HEK293T (cell line): ENCODE measurements around the gene SMIM36.

Experiments
- CTCF ChIA-PET: fragments of 350-600 bp; formaldehyde crosslinking; extraction: SDS; loops from one replicate; lab custom pipeline; 2021; ENCODE audit warnings: antibody characterized with exemption, inconsistent platforms; lab: Yijun Ruan, JAX
- POLR2A ChIA-PET: fragments of 350-600 bp; formaldehyde crosslinking; extraction: SDS; loops from one replicate; lab custom pipeline; 2020; ENCODE audit warnings: antibody characterized with exemption, inconsistent platforms; lab: Yijun Ruan, JAX
- DNase-seq: peaks from one replicate; pipeline ENCODE4 v3.0.0; 2012; ENCODE audit warnings: mixed read lengths; ENCODE audit errors: extremely low spot score
- ARNT ChIP-seq: fragments of 450-650 bp; IDR thresholded peaks from 2 replicates; pipeline ENCODE4 v1.6.1; 2017; ENCODE audit warnings: mild to moderate bottlenecking
- BHLHE40 ChIP-seq: fragments of 450-650 bp; IDR thresholded peaks from 2 replicates; pipeline ENCODE4 v1.6.1; 2016; ENCODE audit warnings: mild to moderate bottlenecking, moderate library complexity, borderline replicate concordance
- CTBP1 ChIP-seq: fragments of 450-650 bp; IDR thresholded peaks from 2 replicates; pipeline ENCODE4 v1.6.1; 2016; ENCODE audit warnings: borderline replicate concordance
- ELF4 ChIP-seq: fragments of 450-650 bp; IDR thresholded peaks from 2 replicates; pipeline ENCODE4 v1.6.1; 2017; ENCODE audit warnings: antibody characterized with exemption
- FOXA1 ChIP-seq: fragments of 450-650 bp; IDR thresholded peaks from 2 replicates; pipeline ENCODE4 v1.6.1; 2016; ENCODE audit warnings: mild to moderate bottlenecking
- FOXK2 ChIP-seq: fragments of 450-650 bp; IDR thresholded peaks from 2 replicates; pipeline ENCODE4 v1.6.1; 2016; ENCODE audit warnings: mild to moderate bottlenecking
- FOXM1 ChIP-seq: fragments of 450-650 bp; IDR thresholded peaks from 2 replicates; pipeline ENCODE4 v1.6.1; 2017; ENCODE audit warnings: mild to moderate bottlenecking, borderline replicate concordance
- HDGF ChIP-seq: fragments of 450-650 bp; IDR thresholded peaks from 2 replicates; pipeline ENCODE4 v1.6.1; 2017; ENCODE audit warnings: antibody characterized with exemption, borderline replicate concordance
- L3MBTL2 ChIP-seq: fragments of 450-650 bp; conservative IDR thresholded peaks from 2 replicates; pipeline ENCODE4 v1.6.1; 2016; ENCODE audit warnings: mild to moderate bottlenecking
- LEF1 ChIP-seq: fragments of 450-650 bp; IDR thresholded peaks from 2 replicates; pipeline ENCODE4 v1.6.1; 2017; ENCODE audit warnings: mild to moderate bottlenecking, borderline replicate concordance
- NFRKB ChIP-seq: fragments of 450-650 bp; IDR thresholded peaks from 2 replicates; pipeline ENCODE4 v1.6.1; 2016; ENCODE audit warnings: mild to moderate bottlenecking, moderate library complexity
- SP1 ChIP-seq: fragments of 450-650 bp; IDR thresholded peaks from 2 replicates; pipeline ENCODE4 v1.6.1; 2017
- SUZ12 ChIP-seq: fragments of 450-650 bp; IDR thresholded peaks from 2 replicates; pipeline ENCODE4 v1.6.1; 2016; ENCODE audit warnings: mild to moderate bottlenecking
- TARDBP ChIP-seq: fragments of 450-650 bp; IDR thresholded peaks from 2 replicates; pipeline ENCODE4 v1.6.1; 2016
- ZNF384 ChIP-seq: fragments of 450-650 bp; IDR thresholded peaks from 2 replicates; pipeline ENCODE4 v1.6.1; 2016
- TF ChIP-seq, protein P1 (sequence below): fragments of 450-650 bp; IDR thresholded peaks from 2 replicates; pipeline ENCODE4 v1.6.1; 2016

SMIM36 gene

DNA sequence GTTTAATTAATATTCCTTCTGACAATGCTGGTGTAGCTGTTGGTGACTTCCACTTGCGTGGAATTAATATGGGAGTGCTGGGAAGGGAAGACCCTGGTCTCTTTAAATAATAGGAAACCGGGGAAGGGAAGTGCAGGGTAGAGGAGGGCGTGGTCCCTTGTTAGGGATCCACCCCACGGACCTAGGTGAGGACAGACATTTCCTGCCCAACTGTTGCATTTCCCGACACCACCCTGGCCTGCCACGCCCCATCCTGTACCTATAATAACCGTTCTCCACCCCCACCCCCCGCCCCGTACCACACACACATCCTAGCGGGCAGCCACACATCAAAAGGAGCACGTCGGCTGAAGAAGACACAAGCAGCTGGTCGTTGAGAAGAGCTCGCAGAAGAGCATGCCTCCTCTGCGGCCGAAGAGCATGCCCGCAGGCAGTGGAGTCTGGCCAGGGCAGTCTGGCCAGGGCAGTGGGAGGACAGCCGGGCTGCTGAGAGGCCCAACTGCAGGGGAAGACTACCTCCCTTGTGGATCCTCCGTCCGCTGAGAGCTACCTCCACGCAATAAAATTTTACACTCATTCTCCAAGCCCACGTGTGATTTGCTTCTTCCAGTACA lies 52.9 kb downstream of the SMIM36 start:
- TF ChIP-seq HDGF = no peak
- TF ChIP-seq FOXA1 = no peak
- no peak for TF ChIP-seq FOXK2
- no peak for TF ChIP-seq ZNF384
- no peak for TF ChIP-seq TARDBP
- ChIA-PET CTCF (no interaction called here), POLR2A (interaction anchor here (0.6 kb wide), 1 partner anchor 48 kb away, joined by 3 read pairs; no protein-coding TSS in a partner anchor)
- no peak for DNase-seq

DNA sequence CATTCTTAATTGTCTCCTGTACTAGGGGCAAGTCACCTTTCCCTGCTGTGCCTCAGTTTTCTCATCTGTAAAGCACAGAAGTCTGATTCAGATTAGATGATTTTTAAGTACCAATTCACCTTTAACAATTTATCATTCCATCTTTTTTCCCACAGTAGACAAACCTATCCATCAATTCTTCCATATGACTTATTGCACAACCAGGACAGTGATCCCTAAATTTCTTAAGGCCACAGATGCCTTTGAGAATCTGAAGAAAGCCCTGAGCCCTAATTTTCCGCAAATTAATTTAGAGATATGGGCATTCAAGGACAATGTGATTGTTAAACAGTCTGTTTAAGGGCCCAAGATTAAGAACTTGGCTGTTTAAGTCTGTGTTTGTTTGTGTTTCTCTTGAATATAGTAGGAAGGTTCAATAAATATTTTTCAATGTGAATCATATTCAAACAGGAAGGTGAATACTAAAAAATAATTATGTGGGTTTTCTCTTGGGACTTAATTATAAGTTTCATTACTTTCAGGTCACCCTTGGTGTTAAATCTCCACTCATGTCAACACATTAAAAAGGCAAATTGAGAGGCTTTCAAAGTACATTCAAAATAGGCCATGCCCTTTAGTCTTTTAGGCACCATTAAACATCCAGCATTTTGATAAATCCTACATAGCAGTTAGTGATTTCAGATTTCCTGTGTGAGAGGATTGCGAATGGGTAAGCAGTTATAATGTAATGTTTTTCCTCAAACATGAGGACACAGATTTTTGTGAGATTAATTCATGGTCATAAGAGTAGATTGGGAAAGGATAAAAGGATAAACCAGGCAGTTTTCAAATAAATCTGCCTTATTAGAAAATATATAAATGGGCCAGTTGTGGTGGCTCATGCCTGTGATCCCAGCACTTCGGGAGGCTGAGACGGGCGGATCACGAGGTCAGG lies 54.7 kb downstream of the SMIM36 start:
- ChIA-PET CTCF (no interaction called here), POLR2A (no interaction called here)

DNA sequence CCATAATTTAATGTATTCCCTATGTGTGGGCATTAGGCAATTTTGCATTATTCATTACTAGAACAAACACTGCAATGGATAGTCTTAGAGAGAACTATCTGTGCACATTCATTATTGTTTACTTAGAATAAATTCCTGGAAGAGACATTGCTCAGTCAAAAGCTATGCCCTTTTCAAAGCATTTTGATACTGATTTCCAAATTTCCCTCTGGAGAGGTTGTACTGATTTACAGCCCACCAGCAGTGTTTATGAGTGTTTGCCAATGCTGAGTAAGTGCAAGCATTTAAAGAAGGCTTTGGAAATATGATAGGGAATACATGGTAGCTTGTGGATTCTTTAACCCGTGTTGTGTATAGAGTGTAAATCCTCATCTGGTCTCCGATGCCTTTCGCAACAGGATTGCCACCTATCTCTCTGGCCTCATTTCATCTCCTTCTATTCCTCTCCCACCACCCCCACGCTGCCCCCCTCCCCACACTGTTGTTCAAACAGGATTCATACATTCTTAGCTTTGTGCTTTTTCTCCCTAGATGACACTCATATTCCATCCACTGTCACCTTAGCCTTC lies 56.3 kb downstream of the SMIM36 start:
- 0 out of 2 replicates have a peak, but pooled peaks have one; percentile 18 for TF ChIP-seq FOXK2
- no peak for TF ChIP-seq ELF4
- TF ChIP-seq TARDBP = no peak
- 0 out of 2 replicates have a peak, but pooled peaks have one; percentile 39 for TF ChIP-seq FOXA1
- no peak for TF ChIP-seq LEF1
- TF ChIP-seq L3MBTL2 = no peak
- no peak for TF ChIP-seq FOXM1
- TF ChIP-seq, protein P1, sequence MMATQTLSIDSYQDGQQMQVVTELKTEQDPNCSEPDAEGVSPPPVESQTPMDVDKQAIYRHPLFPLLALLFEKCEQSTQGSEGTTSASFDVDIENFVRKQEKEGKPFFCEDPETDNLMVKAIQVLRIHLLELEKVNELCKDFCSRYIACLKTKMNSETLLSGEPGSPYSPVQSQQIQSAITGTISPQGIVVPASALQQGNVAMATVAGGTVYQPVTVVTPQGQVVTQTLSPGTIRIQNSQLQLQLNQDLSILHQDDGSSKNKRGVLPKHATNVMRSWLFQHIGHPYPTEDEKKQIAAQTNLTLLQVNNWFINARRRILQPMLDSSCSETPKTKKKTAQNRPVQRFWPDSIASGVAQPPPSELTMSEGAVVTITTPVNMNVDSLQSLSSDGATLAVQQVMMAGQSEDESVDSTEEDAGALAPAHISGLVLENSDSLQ = peak; percentile 57; the same call in 1 of the 2 replicates
- TF ChIP-seq CTBP1 = peak; percentile 45; the same call in 1 of the 2 replicates
- no peak for TF ChIP-seq SP1
- TF ChIP-seq HDGF = no peak
- no peak for TF ChIP-seq ZNF384
- TF ChIP-seq ARNT = no peak
- POLR2A ChIA-PET = interaction anchor here (1.3 kb wide), 1 partner anchor 33 kb away, joined by 3 read pairs; the partner anchor contains the start of gene MMD
- CTCF ChIA-PET = no interaction called here
- DNase-seq = peak; percentile 24

More for the DNA sequence above, 54.7 kb downstream of the SMIM36 start:
- TF ChIP-seq SUZ12 (no peak), NFRKB (no peak), L3MBTL2 (no peak), CTBP1 (no peak), SP1 (no peak), FOXM1 (no peak), ELF4 (no peak), HDGF (no peak), BHLHE40 (no peak), FOXK2 (no peak), TARDBP (no peak), LEF1 (no peak), FOXA1 (no peak)
- TF ChIP-seq, protein P1 = no peak
- no peak for DNase-seq

DNA sequence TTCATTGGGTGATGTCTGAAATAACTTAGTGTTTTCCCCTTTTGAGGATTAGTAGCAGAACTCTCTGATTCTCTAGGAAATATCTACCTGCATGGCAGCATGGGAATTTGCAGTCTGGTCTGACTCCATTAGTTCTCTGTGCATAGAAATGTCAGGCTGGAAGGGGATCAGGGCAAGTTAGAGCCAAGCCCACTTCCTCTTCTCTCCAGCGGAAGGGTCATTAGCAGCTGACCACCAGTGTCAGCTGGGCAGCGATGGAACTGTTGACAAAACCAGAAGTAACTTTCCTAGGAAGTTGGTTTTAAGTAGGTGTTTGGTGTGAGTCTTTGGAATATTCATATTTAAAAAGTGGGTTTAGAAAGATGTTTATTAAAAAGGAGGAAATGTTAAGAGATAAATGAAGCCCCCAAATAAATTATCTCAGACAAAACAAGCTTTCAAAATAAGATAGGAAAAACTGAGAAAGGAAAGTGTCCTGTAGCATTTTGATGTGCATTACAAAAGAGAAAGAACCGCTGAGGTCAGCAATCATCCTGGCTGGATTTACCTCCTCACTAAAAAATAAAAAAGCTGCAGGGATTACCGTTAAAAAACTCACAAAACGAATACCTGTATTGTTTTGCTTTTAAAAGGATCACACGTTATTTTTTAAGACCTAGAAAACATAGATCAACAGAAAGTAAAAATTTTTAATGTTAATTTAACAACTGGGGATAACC lies 57.3 kb downstream of the SMIM36 start:
- ChIA-PET CTCF (no interaction called here), POLR2A (no interaction called here)
- no peak for TF ChIP-seq CTBP1
- DNase-seq = no peak

DNA sequence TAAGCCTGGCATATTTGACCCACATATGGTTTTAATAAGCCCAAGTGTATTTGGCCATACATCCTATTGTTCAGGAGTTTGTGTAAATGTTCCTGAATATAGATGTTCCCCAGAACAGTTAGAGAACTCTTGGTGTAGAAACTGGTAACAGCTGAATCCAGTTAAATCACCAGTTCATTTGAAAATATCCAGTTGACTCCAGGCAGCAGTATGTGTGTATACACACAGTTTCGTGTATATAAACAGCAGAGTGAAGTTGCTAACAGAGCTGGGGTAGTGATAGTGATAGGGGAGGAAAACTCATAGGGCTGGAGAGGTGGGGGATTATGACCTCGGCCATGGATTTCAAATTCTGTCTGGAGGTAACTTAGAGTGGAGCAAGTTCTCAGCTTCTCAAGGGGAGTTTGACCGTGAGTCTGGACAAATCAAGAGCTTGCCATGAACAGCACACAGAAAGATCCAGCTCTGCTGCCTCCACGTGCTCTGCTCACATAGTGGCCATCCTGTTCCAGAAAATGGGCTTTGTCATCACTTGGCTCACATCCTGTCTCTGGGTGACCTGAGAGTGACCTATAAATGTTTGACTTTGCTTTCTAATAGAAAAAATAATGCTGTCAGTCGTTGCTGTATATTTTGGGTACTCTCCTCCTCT lies 59.0 kb downstream of the SMIM36 start:
- no peak for TF ChIP-seq ZNF384
- no peak for TF ChIP-seq LEF1
- TF ChIP-seq FOXK2 = no peak
- TF ChIP-seq, protein P1 = no peak
- TF ChIP-seq NFRKB = no peak
- TF ChIP-seq SUZ12 = no peak
- DNase-seq = no peak
- ChIA-PET CTCF (no interaction called here), POLR2A (no interaction called here)
